ENCODE data around the gene EWSR1.
"Not testable (repeated sequence)": the region's sequence is repeated elsewhere in the genome, so short reads cannot be mapped to it uniquely, and the experiment has no call there.

EWSR1 gene

GRCh38 chr22:29341056-29341848, 73.2 kb downstream of the EWSR1 start:
- no peak for DNase-seq

GRCh38 chr22:29341849-29342127, 73.7 kb downstream of the EWSR1 start:
- no peak for DNase-seq

- DNase-seq, result no peak
Observed at GRCh38 chr22:29342177-29342576, 74.1 kb downstream of the EWSR1 start.

- no peak for DNase-seq
Observed at GRCh38 chr22:29342577-29343312, 74.7 kb downstream of the EWSR1 start.

- DNase-seq, result peak; percentile 15
Observed at GRCh38 chr22:29343313-29343805, 75.3 kb downstream of the EWSR1 start.

GRCh38 chr22:29344137-29344536, 76.1 kb downstream of the EWSR1 start:
- peak; percentile 74 for DNase-seq

GRCh38 chr22:29344889-29345288, 76.8 kb downstream of the EWSR1 start:
- DNase-seq, result not testable (repeated sequence)

- no peak for DNase-seq
Observed at GRCh38 chr22:29345932-29346331, 77.9 kb downstream of the EWSR1 start.

GRCh38 chr22:29346659-29347058, 78.6 kb downstream of the EWSR1 start:
- no peak for DNase-seq

GRCh38 chr22:29348041-29348440, 80.0 kb downstream of the EWSR1 start:
- DNase-seq, result no peak

GRCh38 chr22:29348956-29349355, 80.9 kb downstream of the EWSR1 start:
- DNase-seq, result no peak
